CD4-positive, alpha-beta T cell treated with Interleukin-4 for 1 hour (primary cell): Measurements from ENCODE around the gene ALAD.
"Not testable (repeated sequence)": the region's sequence is repeated elsewhere in the genome, so short reads cannot be mapped to it uniquely, and the experiment has no call there.

ENCODE experiments used
- DNase-seq, 2 donors: peaks; one replicate each; pipeline ENCODE4 v3.0.0-alpha.2; 2020 to 2022

The ALAD gene

GRCh38 chr9:113401027-113401792 lies at the start of gene ALAD:
Gene ALAD (minus strand): TSS chr9:113401284. CDS start chr9:113393559, 7,725 bp downstream.
- peak; percentile 99 for DNase-seq

DNA sequence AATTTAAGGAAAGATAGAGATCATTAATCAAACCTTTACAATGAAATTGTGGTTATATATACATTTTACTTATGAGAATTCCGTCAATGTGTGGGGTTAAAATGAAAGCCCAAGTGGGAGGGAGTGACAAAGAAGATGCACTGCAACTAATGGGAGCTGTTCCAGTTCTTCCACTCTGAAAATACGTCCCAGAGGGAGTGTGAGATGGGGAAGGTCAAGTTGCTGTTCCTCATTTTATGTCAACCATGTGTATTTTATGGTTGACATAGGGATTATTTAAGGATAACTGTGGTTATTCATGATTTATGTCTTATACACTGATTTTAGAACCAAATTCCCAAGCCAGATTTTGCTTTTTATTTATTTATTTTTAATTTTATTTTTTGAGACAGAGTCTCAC lies 48.3 kb upstream of the ALAD start:
- no peak for DNase-seq

DNA sequence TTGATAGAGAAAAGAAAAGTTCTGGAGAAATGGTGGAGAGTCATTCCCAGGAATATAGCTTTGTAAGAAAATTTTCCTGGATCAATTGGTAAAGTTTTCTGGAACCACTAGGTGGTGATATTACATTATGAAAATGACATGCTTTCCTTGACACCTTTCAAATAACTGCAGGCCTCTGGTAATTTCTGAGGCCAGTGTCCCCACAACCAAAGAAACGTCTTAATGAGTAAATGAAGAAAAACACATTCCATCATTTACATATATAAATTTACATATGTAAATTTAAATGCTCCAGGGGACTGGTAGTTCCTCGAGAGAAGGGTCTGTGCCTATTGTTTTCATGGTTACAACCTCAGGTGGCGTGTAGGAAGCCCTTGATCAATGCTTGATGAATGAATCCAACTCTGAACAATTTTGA lies 45.2 kb upstream of the ALAD start:
- DNase-seq, result peak in 1 of 2 donors; percentile 56

DNA sequence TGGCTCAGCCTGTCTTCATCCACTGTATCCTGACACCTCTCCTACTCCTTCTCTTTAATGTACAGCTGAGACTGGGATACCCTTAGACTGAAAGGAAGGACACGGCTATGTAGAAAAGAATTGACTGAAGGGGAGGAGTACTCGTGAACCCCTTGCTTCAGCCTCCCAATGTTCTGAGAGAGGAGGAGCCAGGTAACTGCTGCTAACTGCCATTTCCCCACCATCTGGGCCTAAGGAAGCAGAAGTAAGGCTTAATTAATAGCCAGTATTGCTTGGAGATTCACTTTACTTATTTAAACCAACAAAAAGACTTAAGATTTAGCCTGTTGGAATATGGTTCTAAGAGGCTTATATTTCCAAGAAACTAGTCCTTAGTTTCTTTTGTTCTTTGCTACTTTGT lies 43.7 kb upstream of the ALAD start:
- DNase-seq, result no peak

DNA sequence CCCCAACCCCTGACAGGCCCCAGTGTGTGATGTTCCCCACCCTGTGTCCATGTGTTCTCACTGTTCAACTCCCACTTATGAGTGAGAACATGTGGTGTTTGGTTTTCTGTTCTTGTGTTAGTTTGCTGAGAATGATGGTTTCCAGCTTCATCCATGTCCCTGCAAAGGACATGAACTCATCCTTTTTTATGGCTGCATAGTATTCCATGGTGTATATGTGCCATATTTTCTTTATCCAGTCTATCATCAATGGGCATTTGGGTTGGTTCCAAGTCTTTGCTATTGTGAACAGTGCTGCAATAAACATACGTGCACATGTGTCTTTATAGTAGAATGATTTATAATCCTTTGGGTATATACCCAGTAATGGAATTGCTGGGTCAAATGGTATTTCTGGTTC lies 36.6 kb upstream of the ALAD start:
- not testable (repeated sequence) for DNase-seq

DNA sequence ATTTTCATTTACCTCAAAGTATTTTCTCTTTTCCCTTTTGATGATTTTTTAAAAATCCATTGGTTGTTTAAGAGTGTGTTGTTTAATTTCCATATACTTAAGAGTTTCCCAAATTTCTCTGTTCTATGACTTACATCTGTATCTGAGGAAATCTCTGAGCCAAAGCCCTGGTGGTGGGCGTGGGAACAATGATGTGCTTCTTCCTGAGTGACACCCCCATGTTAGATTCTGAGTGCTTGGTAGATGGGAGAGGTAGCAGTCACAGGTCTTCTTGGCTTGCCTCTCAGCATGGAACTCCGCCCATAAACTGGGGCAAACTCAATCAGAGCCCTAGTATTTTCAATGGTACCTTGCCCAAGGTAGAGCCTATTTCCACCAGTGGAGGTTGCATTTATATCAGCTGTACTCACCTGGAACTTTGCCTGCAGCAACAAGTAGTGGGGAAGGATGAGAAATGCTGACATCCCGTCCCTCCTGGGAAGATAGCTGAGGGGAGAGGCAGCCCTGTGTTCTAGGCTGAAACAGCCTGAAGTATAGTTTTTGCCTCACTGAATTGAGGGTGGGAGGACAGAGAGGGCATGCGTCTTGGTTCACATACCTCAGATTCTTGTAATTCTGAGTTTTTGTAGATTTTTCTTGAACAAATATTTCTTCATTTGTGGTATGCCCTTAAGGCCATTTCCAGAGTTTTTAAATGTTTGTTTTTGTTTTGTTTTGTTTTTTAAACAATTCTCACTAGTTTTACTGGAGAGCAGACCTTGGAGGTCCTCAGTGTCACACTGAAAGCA lies 35.8 kb upstream of the ALAD start:
- no peak for DNase-seq

DNA sequence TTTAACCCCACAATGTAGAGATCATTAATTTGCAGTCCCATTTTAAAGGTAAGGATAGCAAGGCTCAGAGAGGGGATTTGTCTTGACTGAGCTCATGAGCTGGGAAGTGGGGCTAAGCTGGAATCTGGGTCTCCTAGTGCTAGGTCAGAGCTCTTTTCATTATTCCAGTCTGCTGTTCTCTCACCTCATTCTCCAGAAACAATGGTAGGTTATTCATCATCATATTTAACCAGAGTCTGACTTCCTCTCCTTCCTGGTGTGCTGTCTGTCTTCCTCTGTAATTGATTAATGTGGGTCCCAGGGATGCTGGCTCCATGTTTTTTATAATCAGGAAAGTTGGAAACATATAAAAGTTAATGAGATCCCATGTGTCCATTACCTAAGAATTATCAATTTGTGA lies 30.1 kb upstream of the ALAD start:
- DNase-seq, result no peak

- DNase-seq, result no peak
Observed at GRCh38 chr9:113428062-113428615, 27.1 kb upstream of the ALAD start.

GRCh38 chr9:113427629-113428028 lies 26.5 kb upstream of the ALAD start:
- DNase-seq, result no peak

DNA sequence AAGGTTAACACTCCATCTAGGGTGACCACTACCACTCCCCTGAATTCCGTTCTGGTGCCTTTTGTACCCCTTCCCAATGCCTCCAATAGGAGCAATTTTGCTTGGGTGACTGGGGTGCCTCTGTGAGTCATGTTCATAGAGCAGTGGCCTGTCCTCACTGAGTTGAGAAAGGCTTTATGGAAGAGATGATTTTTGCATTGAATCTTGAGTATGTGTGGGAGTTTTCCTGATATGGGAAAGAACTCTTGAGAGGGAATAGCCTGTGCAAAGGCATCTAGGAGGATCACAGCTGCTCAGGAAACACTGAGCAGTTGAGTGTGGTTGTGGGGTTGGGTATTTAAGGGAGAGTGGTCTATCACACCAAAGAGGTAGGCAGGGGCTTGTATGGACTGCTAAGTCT lies 25.6 kb upstream of the ALAD start:
- no peak for DNase-seq

- DNase-seq, result no peak
Observed at GRCh38 chr9:113425072-113425471, 24.0 kb upstream of the ALAD start.

DNA sequence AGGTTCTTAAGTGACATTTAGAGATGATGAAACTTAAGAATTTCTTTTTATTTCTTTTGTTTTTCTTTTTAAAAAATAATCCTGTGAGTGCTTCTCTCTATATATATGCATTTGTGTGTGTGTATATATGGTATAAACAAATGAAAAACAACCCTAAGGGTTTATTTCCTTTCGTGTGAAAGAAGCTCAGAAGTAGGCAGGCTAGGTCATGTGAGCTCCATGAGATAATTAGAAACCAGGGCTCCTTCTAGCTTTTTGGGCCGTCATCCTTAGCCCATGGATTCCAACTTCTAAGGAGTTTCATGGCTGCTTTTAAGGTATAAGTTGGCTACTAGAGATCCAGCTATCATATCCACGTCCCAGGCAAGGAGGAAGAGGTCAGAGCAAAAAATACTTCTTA lies 20.6 kb upstream of the ALAD start:
- DNase-seq, result no peak

- no peak for DNase-seq
Observed at GRCh38 chr9:113417370-113417769, 16.3 kb upstream of the ALAD start.

DNA sequence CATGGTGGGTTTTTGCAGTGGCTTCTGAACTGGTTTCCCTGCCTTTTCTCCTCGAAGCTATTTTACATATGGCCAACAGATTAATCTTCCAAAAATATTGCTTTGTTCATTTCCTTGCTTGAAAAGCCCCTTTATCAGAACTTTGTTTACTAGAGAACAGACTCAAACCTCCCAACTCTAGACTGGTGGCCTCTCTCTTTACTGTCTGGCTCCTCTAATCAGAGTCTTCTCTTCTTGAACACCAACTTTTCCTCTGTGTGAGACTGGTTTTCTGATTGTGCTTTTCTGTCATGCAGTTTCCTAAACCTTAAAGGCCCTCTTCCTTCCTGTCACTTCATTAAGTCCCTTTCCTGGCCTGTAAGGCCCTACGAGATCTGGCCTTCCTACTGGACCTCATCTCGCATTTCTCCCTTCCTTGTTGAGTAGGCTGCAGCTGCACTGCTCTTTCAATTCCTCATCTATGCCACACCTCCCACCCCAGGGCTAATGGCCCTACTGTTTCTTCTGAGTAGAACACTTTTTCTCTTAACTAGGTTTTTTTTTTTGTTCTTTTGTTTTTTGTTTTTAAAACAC lies 15.2 kb upstream of the ALAD start:
- DNase-seq, result peak in 1 of 2 donors; percentile 30

DNA sequence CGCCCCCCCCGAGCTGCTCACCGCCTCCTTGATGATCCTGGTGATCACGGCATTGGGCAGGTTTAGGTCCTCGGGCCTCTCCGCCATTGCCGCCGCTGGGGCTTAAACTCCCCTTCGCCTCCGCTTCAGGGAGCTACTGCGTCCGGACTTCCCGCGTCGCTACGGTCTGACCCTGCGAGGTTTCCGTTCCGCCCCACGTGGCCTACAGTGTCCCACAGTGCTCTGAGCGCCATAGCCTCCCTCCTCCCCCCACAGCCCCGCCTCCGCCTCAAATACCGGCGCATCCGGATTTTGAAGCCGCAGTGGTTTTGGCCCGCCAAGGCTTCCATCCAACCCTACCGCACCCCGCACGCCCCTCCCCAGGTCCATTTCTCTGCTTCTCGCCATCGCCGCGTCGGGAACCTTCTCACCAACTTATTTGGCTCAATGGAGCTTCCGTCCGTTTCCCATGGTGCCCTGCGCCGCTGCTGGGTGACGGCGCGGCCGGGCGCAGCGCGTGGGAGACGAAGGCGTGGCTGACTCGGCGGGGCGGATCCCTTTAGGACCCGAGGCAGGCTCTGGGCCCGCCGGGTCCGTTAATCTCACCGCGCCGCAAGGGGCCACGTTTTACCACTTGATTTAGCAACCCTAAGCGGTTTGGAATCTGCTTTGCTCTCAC lies 9.3 kb upstream of the ALAD start, which contains the start of the genes C9orf43 and POLE3:
TSS of gene C9orf43 (plus strand) at position 541 of the 658 bp plus-strand sequence. CDS start 2,747 bp downstream, outside the sequence.
TSS of gene POLE3 (minus strand) at position 469 of the 658 bp plus-strand sequence. CDS start at position 87, 382 bp downstream.
- DNase-seq, result peak; percentile 94 to 95

DNA sequence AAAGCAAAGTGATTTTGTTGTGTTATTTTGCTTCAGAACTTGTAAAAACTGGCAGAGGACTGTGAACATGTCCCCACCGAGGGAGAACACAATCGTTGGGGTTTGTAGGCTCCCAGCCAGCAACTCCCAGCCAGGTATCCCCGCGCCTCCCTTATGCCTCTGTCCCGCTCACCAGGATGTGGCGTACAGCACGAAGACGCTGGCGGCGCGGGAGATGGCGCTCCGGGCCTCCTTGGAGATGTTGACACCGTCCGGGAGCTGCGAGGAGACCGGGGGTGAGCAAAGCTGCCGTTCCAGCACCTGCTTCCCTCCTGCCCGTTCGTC lies 8.8 kb upstream of the ALAD start:
- no peak for DNase-seq

GRCh38 chr9:113409481-113409880 lies 8.4 kb upstream of the ALAD start:
- DNase-seq, result no peak

- peak; percentile 72 to 73 for DNase-seq
Observed at GRCh38 chr9:113406873-113407511, 5.9 kb upstream of the ALAD start.

GRCh38 chr9:113406353-113406752 lies 5.3 kb upstream of the ALAD start:
- DNase-seq, result not testable (repeated sequence)

DNA sequence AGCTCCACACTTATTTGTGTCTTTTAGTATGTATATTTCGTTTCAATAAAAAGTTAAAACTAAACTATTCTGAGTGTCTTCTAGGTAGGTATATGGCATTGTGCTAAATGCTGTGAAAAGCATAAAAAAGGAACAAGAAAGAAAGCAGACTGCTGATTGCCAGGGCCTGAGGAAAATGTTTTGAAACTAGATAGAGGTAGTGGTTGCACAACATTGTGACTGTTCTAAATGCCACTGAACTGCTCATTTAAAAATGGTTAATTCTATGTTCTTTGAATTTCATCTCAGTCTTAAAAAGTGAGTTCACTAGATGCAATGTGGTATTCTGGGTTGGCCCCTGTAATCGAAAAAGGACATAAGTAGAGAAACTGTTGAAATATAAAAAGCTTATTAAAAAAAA lies 2.6 kb upstream of the ALAD start:
- no peak for DNase-seq

GRCh38 chr9:113399646-113400200 lies 1.4 kb downstream of the ALAD start:
- DNase-seq, result no peak

DNA sequence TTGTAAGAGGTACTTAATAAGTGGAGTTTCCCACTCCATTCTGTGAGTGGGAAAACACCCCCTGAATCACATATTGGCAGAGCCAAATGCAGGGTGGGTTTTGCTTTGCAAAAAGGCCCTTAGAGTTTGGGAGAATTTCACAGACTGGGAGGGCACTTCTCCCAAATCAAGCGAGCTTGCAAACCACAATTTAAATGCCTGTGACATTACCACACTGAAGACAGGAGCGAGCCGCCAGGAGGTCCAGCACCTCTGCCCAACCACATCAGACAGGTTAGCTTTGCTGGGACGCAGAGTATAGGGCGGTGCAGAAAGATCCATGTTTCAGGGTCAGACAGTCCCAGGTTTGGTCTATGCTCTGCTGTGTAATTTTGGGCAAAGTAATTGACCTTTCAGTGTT lies 2.3 kb downstream of the ALAD start:
- no peak for DNase-seq
